Mammary epithelial cell (primary cell): Measurements from ENCODE around the gene RHOBTB3.

Source experiments
- EZH2 ChIP-seq: IDR thresholded peaks from 2 replicates; pipeline ENCODE4 v1.6.1; 2012; ENCODE audit warnings: low read length, inconsistent platforms, borderline replicate concordance
- TF ChIP-seq, protein P1 (sequence below), 2 donors: IDR thresholded peaks in 1 of 2; conservative IDR thresholded peaks in 1 of 2; 2 replicates each; pipeline ENCODE4 v1.5.1; 2011 to 2012; ENCODE audit warnings: inconsistent platforms in 2 of 2, low read length in 2 of 2, mild to moderate bottlenecking in 2 of 2, control low read depth in 1 of 2, low read depth in 1 of 2; ENCODE audit not compliant: insufficient read depth in 1 of 2; ENCODE audit errors: extremely low read depth in 1 of 2

DNA sequence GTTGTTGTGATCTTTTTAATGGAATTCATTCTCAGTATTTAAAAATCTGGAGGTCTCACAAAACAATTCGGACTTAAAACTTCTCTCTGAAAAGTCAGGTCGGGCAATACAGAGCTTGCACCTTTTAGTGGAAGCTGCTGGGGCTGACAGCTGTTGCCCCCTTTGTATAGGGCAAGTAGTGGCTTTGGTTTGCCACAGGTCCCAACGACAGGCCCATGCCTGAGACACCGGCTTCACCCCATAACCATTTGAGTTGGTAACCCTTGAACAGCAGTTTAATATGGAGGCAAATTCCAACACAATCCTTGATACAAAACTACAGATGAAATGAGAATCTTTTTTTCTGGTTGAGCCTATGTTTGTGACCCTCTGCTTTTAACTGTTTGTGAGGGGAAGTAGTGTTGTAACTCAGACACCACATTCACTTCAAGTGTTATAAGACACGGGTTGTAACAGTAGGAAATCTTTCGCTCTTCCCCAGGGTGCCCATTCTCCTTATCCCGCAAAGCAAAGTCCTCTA, 92.1 kb downstream of the RHOBTB3 start:
- TF ChIP-seq, protein P1, sequence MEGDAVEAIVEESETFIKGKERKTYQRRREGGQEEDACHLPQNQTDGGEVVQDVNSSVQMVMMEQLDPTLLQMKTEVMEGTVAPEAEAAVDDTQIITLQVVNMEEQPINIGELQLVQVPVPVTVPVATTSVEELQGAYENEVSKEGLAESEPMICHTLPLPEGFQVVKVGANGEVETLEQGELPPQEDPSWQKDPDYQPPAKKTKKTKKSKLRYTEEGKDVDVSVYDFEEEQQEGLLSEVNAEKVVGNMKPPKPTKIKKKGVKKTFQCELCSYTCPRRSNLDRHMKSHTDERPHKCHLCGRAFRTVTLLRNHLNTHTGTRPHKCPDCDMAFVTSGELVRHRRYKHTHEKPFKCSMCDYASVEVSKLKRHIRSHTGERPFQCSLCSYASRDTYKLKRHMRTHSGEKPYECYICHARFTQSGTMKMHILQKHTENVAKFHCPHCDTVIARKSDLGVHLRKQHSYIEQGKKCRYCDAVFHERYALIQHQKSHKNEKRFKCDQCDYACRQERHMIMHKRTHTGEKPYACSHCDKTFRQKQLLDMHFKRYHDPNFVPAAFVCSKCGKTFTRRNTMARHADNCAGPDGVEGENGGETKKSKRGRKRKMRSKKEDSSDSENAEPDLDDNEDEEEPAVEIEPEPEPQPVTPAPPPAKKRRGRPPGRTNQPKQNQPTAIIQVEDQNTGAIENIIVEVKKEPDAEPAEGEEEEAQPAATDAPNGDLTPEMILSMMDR (conservative IDR thresholded peaks at IDR 0.05 in 1 of 2, IDR thresholded peaks at IDR 0.05 in 1 of 2; ENCODE audit: extremely low read depth in 1 of 2, insufficient read depth in 1 of 2, low read depth in 1 of 2, low read length in 2 of 2), result no peak
- TF ChIP-seq EZH2, result no peak
